Fibroblast of lung (primary cell): Measurements from ENCODE around the gene RERE. TPM values are rescaled to one million over a fixed set of nuclear protein-coding genes. Genes with fewer than 3 reads are reported as not detected.

Source experiments
- DNase-seq, 2 donors: peaks; one replicate each; pipeline versions ENCODE4 v3.0.0 to v3.0.0-alpha.2; 2010; ENCODE audit warnings: low read depth in 2 of 2
- H2AFZ ChIP-seq: 2 replicates; pipeline ENCODE4 v1.5.1; 2012; ENCODE audit warnings: low read length, control low read depth, inconsistent platforms
- H3K27ac ChIP-seq: 2 replicates; pipeline ENCODE4 v1.5.1; 2011; ENCODE audit warnings: low read length, control low read depth; ENCODE audit not compliant: insufficient read depth
- H3K27me3 ChIP-seq: 2 replicates; pipeline ENCODE4 v1.5.1; 2011; ENCODE audit warnings: mild to moderate bottlenecking, low read length; ENCODE audit not compliant: control insufficient read depth, insufficient read depth
- H3K36me3 ChIP-seq: 2 replicates; pipeline ENCODE4 v1.5.1; 2011; ENCODE audit warnings: low read length; ENCODE audit not compliant: control insufficient read depth, insufficient read depth
- H3K4me1 ChIP-seq: 2 replicates; pipeline ENCODE4 v1.5.1; 2011; ENCODE audit warnings: low read length; ENCODE audit not compliant: control insufficient read depth, insufficient read depth; ENCODE audit errors: extremely low read depth
- H3K4me2 ChIP-seq: 2 replicates; pipeline ENCODE4 v1.5.1; 2011; ENCODE audit warnings: low read length, control low read depth; ENCODE audit not compliant: insufficient read depth; ENCODE audit errors: extremely low read depth
- H3K4me3 ChIP-seq, 4 experiments: fragments of 200-600 bp in 1 of 4; sonication (generic) in 1 of 4; replicated peaks in 1 of 4; 2 replicates each; pipeline ENCODE4 v1.5.1; 2011 to 2016; ENCODE audit warnings: low read length in 4 of 4, low read depth in 3 of 4, mild to moderate bottlenecking in 3 of 4, control low read depth in 2 of 4, inconsistent platforms in 1 of 4, mixed read lengths in 1 of 4; ENCODE audit not compliant: insufficient read depth in 1 of 4; ENCODE audit errors: control extremely low read depth in 1 of 4
- H3K79me2 ChIP-seq: 2 replicates; pipeline ENCODE4 v1.5.1; 2012; ENCODE audit warnings: mild to moderate bottlenecking, low read length, inconsistent platforms; ENCODE audit not compliant: control insufficient read depth, insufficient read depth
- H3K9ac ChIP-seq: 2 replicates; pipeline ENCODE4 v1.5.1; 2011; ENCODE audit warnings: mild to moderate bottlenecking, low read length, control low read depth; ENCODE audit not compliant: insufficient read depth
- H3K9me3 ChIP-seq: 2 replicates; pipeline ENCODE4 v1.5.1; 2012; ENCODE audit warnings: low read depth, low read length; ENCODE audit not compliant: control insufficient read depth, insufficient read depth
- H4K20me1 ChIP-seq: 2 replicates; pipeline ENCODE4 v1.5.1; 2011; ENCODE audit warnings: low read length; ENCODE audit not compliant: control insufficient read depth, insufficient read depth; ENCODE audit errors: extremely low read depth
- CTCF ChIP-seq, 2 donors: IDR thresholded peaks in 1 of 2; conservative IDR thresholded peaks in 1 of 2; 1 replicate in 1 of 2; 2 replicates in 1 of 2; pipeline ENCODE4 v1.5.1; 2011 to 2012; ENCODE audit warnings: low read length in 2 of 2, control low read depth in 1 of 2, inconsistent platforms in 1 of 2, low read depth in 1 of 2, mild to moderate bottlenecking in 1 of 2
- EZH2 ChIP-seq: IDR thresholded peaks from 2 replicates; pipeline ENCODE4 v1.5.1; 2012; ENCODE audit warnings: low read length, control low read depth, mild to moderate bottlenecking; ENCODE audit errors: missing control alignments
- polyA plus RNA-seq, 2 donors: library from polyadenylated mRNA; depleted of rRNA in 1 of 2; stranded (reverse) in 1 of 2; unstranded in 1 of 2; fragments of >200 nt; gene quantifications; 2 replicates each; pipeline ENCODE4 v1.2.1, GENCODE V29; 2011 to 2012; ENCODE audit warnings: missing spikeins in 1 of 2
- total RNA-seq: library from RNA; depleted of rRNA; stranded (reverse); fragments of >200 nt; gene quantifications from 2 replicates; pipeline ENCODE4 v1.2.1, GENCODE V29; 2014

The RERE gene
- total and polyA plus RNA-seq, 2 donors (not counting 1 experiment from before 2014, with no cell fraction given), result 3.7 to 51.0 TPM

- TF ChIP-seq CTCF (conservative IDR thresholded peaks at IDR 0.05 in 1 of 2, IDR thresholded peaks at IDR 0.05 in 1 of 2; ENCODE audit: low read depth in 1 of 2, low read length in 2 of 2) (no peak), EZH2 (no peak)
- Histone ChIP-seq H3K4me1 (no peaks in the 10 kb centered on the region), H3K79me2 (peaks cover 29% of the 10 kb centered on the region), H3K27ac (no peak overlapping the region), H4K20me1 (no peaks in the 10 kb centered on the region), H3K4me2 (no peak overlapping the region), H3K36me3 (peaks cover 61% of the 10 kb centered on the region), H3K27me3 (no peaks in the 10 kb centered on the region), H2AFZ (no peak overlapping the region), H3K9me3 (no peaks in the 10 kb centered on the region), H3K9ac (no peak overlapping the region), H3K4me3 (no peak overlapping the region)
- no peak for DNase-seq
These were observed 47.4 kb upstream of the RERE start for GRCh38 chr1:8864713-8865344.

GRCh38 chr1:8863794-8864233 is 46.4 kb upstream of the RERE start:
- Histone ChIP-seq H3K4me2 (no peak overlapping the region), H3K9ac (no peak overlapping the region), H3K27me3 (no peaks in the 10 kb centered on the region), H2AFZ (no peak overlapping the region), H3K79me2 (peaks cover 22% of the 10 kb centered on the region), H4K20me1 (no peaks in the 10 kb centered on the region), H3K4me3 (no peak overlapping the region), H3K36me3 (peaks cover 64% of the 10 kb centered on the region), H3K4me1 (peaks cover 2% of the 10 kb centered on the region), H3K9me3 (no peaks in the 10 kb centered on the region), H3K27ac (no peak overlapping the region)
- no peak for TF ChIP-seq CTCF (conservative IDR thresholded peaks at IDR 0.05 in 1 of 2, IDR thresholded peaks at IDR 0.05 in 1 of 2; ENCODE audit: low read depth in 1 of 2, low read length in 2 of 2)
- no peak for TF ChIP-seq EZH2
- DNase-seq, result no peak

GRCh38 chr1:8863138-8863537 is 45.7 kb upstream of the RERE start:
- peaks cover 19% of the 10 kb centered on the region for H3K79me2 ChIP-seq
- H3K36me3 ChIP-seq, result peaks cover 64% of the 10 kb centered on the region
- H2AFZ ChIP-seq, result no peak overlapping the region
- no peaks in the 10 kb centered on the region for H3K27me3 ChIP-seq
- no peak overlapping the region for H3K9ac ChIP-seq
- H3K4me1 ChIP-seq, result peaks cover 2% of the 10 kb centered on the region
- H4K20me1 ChIP-seq, result no peaks in the 10 kb centered on the region
- H3K9me3 ChIP-seq, result no peaks in the 10 kb centered on the region
- DNase-seq, result no peak
- H3K4me2 ChIP-seq, result no peak overlapping the region
- TF ChIP-seq EZH2 (no peak), CTCF (conservative IDR thresholded peaks at IDR 0.05 in 1 of 2, IDR thresholded peaks at IDR 0.05 in 1 of 2; ENCODE audit: low read depth in 1 of 2, low read length in 2 of 2) (no peak)
- no peak overlapping the region for H3K27ac ChIP-seq
- no peak overlapping the region for H3K4me3 ChIP-seq
